K562 treated with DMSO at 1 percent for 48 hours (cell line): Measurements from ENCODE around the gene OR2D3. TPM values are rescaled to one million over a fixed set of nuclear protein-coding genes. Genes with fewer than 3 reads are reported as not detected.

Experiments used
- total RNA-seq: library from RNA; unstranded; fragments of 300-600 nt; gene quantifications from 2 replicates; pipeline ENCODE4 v1.2.3, GENCODE V29; 2022; ENCODE audit warnings: low replicate concordance; ENCODE audit errors: extremely low read depth

OR2D3 gene
- not detected in 2 replicates for total RNA-seq

DNA sequence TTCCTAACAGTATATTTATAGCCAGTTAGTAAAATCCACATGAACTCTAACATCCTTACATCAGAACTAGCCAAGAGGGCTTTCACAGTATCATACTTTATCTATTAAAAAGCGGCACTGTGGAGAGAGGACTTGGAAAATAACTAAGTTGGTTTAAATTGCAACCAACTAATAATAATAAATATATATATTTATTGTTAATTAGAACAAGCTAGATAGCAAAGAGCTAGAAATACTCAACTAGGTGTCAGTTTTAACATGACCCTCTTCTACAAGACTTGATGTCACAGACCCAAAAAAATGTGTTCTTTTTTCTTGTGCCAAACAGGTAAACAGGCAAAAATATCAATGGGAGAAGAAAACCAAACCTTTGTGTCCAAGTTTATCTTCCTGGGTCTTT is at the start of gene OR2D3:
Gene OR2D3 (plus strand): TSS at position 301 of the 400 bp plus-strand sequence. CDS start 0 bp downstream, at position 301.

DNA sequence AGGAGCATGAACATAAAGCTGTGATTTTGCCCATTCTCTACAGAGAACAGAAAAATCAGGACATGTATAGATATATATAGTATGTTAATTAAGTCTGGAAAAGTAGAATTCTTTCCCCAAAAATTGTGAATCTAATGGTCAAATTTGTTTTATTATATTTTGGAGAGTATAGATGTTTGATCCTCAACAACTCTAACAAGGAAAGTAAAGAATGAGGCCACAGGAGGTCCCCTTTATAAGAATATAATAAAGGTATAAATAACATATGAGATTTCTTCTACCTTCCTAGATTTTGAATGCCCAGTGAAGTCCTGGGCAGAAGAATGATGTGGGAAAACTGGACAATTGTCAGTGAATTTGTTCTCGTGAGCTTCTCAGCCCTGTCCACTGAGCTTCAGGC is 44.5 kb upstream of the OR2D3 start, which contains the start of gene OR10A4:
Gene OR10A4 (plus strand): TSS at position 301 of the 400 bp plus-strand sequence. CDS start 23 bp downstream, at position 324.

GRCh38 chr11:6892400-6892799 is 28.4 kb upstream of the OR2D3 start, which contains the start of gene OR2D2:
TSS of gene OR2D2 (minus strand) at chr11:6892500. CDS start at chr11:6892500, 0 bp downstream.

GRCh38 chr11:6926208-6927029 is 5.6 kb downstream of the OR2D3 start, which contains the start of gene ZNF215:
TSS of gene ZNF215 (plus strand) at chr11:6926426. CDS start at chr11:6932273, 5,847 bp downstream.

Other genes starting within 250 kb of the OR2D3 start
- not detected in 2 replicates for gene MRPL17, start 237.7 kb upstream of the OR2D3 start, total RNA-seq
- not detected in 2 replicates for gene OR2AG2, start 149.0 kb upstream of the OR2D3 start, total RNA-seq
- gene OR2AG1, start 138.0 kb upstream of the OR2D3 start, total RNA-seq, result not detected in 2 replicates
- not detected in 2 replicates for gene OR6A2, start 121.3 kb upstream of the OR2D3 start, total RNA-seq
- not detected in 2 replicates for gene OR10A5, start 75.3 kb upstream of the OR2D3 start, total RNA-seq
- not detected in 2 replicates for gene OR10A2, start 57.9 kb upstream of the OR2D3 start, total RNA-seq
- not detected in 2 replicates for gene OR10A4, start 44.4 kb upstream of the OR2D3 start, total RNA-seq
- not detected in 2 replicates for gene OR2D2, start 28.5 kb upstream of the OR2D3 start, total RNA-seq
- gene ZNF215, start 5.4 kb downstream of the OR2D3 start, total RNA-seq, result not detected in 2 replicates
- not detected in 2 replicates for gene ZNF214, start 99.3 kb downstream of the OR2D3 start, total RNA-seq
- gene NLRP14, start 99.5 kb downstream of the OR2D3 start, total RNA-seq, result not detected in 2 replicates
- gene RBMXL2, start 168.0 kb downstream of the OR2D3 start, total RNA-seq, result not detected in 2 replicates